Muscle of leg (tissue), 9 donors: ENCODE measurements around the gene ATP5PD. TPM values are rescaled to one million over a fixed set of nuclear protein-coding genes. Genes with fewer than 3 reads are reported as not detected.

ENCODE experiments used
- polyA plus RNA-seq, 8 donors: library from polyadenylated mRNA; unstranded; fragments of 120-200 nt; gene quantifications; one replicate each; pipeline versions ENCODE4 v1.2.1 to v1.2.3, GENCODE V29; 2013; ENCODE audit warnings: inconsistent platforms in 1 of 8, low replicate concordance in 1 of 8; ENCODE audit not compliant: insufficient read length in 8 of 8, insufficient read depth in 1 of 8
- total RNA-seq: library from RNA; stranded (reverse); fragments of 120-200 nt; gene quantifications from one replicate; pipeline ENCODE4 v1.2.4, GENCODE V29; 2013

ATP5PD gene
- total and polyA plus RNA-seq, 9 donors, result 216 to 332 (median 248) TPM

Other genes starting within 250 kb of the ATP5PD start
- 2.3 TPM for gene GRIN2C, start 187.1 kb downstream of the ATP5PD start, total RNA-seq
- gene GRIN2C, start 187.1 kb downstream of the ATP5PD start, polyA plus RNA-seq, result 1 to 10 TPM in 4 of 8 donors, under 1 TPM in 4; 0.64 to 1.6 (median 0.99) TPM
- 2.7 TPM for gene FDXR, start 174.0 kb downstream of the ATP5PD start, total RNA-seq
- 1 to 10 TPM; 2.4 to 5.4 (median 3.0) TPM for gene FDXR, start 174.0 kb downstream of the ATP5PD start, polyA plus RNA-seq
- not detected for gene FADS6, start 153.3 kb downstream of the ATP5PD start, total RNA-seq
- gene FADS6, start 153.3 kb downstream of the ATP5PD start, polyA plus RNA-seq, result under 1 TPM in 5 of 8 donors, not detected in 3; 0.07 to 0.56 (median 0.09) TPM
- not detected for gene USH1G, start 123.7 kb downstream of the ATP5PD start, total RNA-seq
- under 1 TPM in 4 of 8 donors, not detected in 4; 0.02 to 0.53 (median 0.07) TPM for gene USH1G, start 123.7 kb downstream of the ATP5PD start, polyA plus RNA-seq
- gene OTOP2, start 122.7 kb downstream of the ATP5PD start, total RNA-seq, result not detected
- not detected for gene OTOP2, start 122.7 kb downstream of the ATP5PD start, polyA plus RNA-seq
- gene OTOP3, start 111.1 kb downstream of the ATP5PD start, total RNA-seq, result not detected
- gene OTOP3, start 111.1 kb downstream of the ATP5PD start, polyA plus RNA-seq, result under 1 TPM in 1 of 8 donors, not detected in 7; 0.89 TPM
- gene HID1, start 74.2 kb downstream of the ATP5PD start, total RNA-seq, result 2.7 TPM
- gene HID1, start 74.2 kb downstream of the ATP5PD start, polyA plus RNA-seq, result 10 to 100 TPM in 1 of 8 donors, 1 to 10 TPM in 7; 4.3 to 12.6 (median 6.8) TPM
- gene CDR2L, start 59.3 kb downstream of the ATP5PD start, total RNA-seq, result 3.4 TPM
- gene CDR2L, start 59.3 kb downstream of the ATP5PD start, polyA plus RNA-seq, result 10 to 100 TPM in 2 of 8 donors, 1 to 10 TPM in 6; 7.7 to 12.2 (median 8.9) TPM
- 34.0 TPM for gene MRPL58, start 34.3 kb downstream of the ATP5PD start, total RNA-seq
- 10 to 100 TPM; 17.6 to 25.2 (median 21.1) TPM for gene MRPL58, start 34.3 kb downstream of the ATP5PD start, polyA plus RNA-seq
- gene KCTD2, start 256 bp upstream of the ATP5PD start, total RNA-seq, result 16.8 TPM
- 10 to 100 TPM; 19.8 to 24.7 (median 22.2) TPM for gene KCTD2, start 256 bp upstream of the ATP5PD start, polyA plus RNA-seq
- 4.4 TPM for gene SLC16A5, start 41.0 kb upstream of the ATP5PD start, total RNA-seq
- 10 to 100 TPM in 2 of 8 donors, 1 to 10 TPM in 6; 7.8 to 12.7 (median 8.4) TPM for gene SLC16A5, start 41.0 kb upstream of the ATP5PD start, polyA plus RNA-seq
- gene ARMC7, start 63.0 kb upstream of the ATP5PD start, total RNA-seq, result 2.4 TPM
- gene ARMC7, start 63.0 kb upstream of the ATP5PD start, polyA plus RNA-seq, result 1 to 10 TPM; 6.2 to 7.9 (median 7.5) TPM
- gene NT5C, start 84.8 kb upstream of the ATP5PD start, total RNA-seq, result 55.6 TPM
- gene NT5C, start 84.8 kb upstream of the ATP5PD start, polyA plus RNA-seq, result 10 to 100 TPM; 38.3 to 53.8 (median 42.4) TPM
- gene JPT1, start 107.5 kb upstream of the ATP5PD start, total RNA-seq, result 138 TPM
- 100 to 1,000 TPM; 223 to 361 (median 294) TPM for gene JPT1, start 107.5 kb upstream of the ATP5PD start, polyA plus RNA-seq
- gene SUMO2, start 136.0 kb upstream of the ATP5PD start, total RNA-seq, result 242 TPM
- 100 to 1,000 TPM; 340 to 477 (median 387) TPM for gene SUMO2, start 136.0 kb upstream of the ATP5PD start, polyA plus RNA-seq
- 33.5 TPM for gene NUP85, start 158.7 kb upstream of the ATP5PD start, total RNA-seq
- gene NUP85, start 158.7 kb upstream of the ATP5PD start, polyA plus RNA-seq, result 10 to 100 TPM; 35.1 to 51.2 (median 44.3) TPM
- 13.3 TPM for gene GGA3, start 214.6 kb upstream of the ATP5PD start, total RNA-seq
- 10 to 100 TPM; 26.7 to 35.9 (median 30.6) TPM for gene GGA3, start 214.6 kb upstream of the ATP5PD start, polyA plus RNA-seq
- gene MRPS7, start 214.9 kb upstream of the ATP5PD start, total RNA-seq, result 71.7 TPM
- gene MRPS7, start 214.9 kb upstream of the ATP5PD start, polyA plus RNA-seq, result 10 to 100 TPM; 51.2 to 69.9 (median 60.1) TPM
- 9.4 TPM for gene MIF4GD, start 224.3 kb upstream of the ATP5PD start, total RNA-seq
- 10 to 100 TPM in 7 of 8 donors, 1 to 10 TPM in 1; 9.9 to 14.8 (median 12.6) TPM for gene MIF4GD, start 224.3 kb upstream of the ATP5PD start, polyA plus RNA-seq
- 7.0 TPM for gene SLC25A19, start 242.5 kb upstream of the ATP5PD start, total RNA-seq
- 1 to 10 TPM; 6.1 to 8.3 (median 7.3) TPM for gene SLC25A19, start 242.5 kb upstream of the ATP5PD start, polyA plus RNA-seq